ENCODE data around the gene CCDC6. TPM values are rescaled to one million over a fixed set of nuclear protein-coding genes. Genes with fewer than 3 reads are reported as not detected.

Gene CCDC6
- total and polyA plus RNA-seq, 9 of the 15 experiments (the other 6 are each of a cell fraction or from before 2014, with no cell fraction given), result 10.4 to 41.0 (median 20.9) TPM

DNA sequence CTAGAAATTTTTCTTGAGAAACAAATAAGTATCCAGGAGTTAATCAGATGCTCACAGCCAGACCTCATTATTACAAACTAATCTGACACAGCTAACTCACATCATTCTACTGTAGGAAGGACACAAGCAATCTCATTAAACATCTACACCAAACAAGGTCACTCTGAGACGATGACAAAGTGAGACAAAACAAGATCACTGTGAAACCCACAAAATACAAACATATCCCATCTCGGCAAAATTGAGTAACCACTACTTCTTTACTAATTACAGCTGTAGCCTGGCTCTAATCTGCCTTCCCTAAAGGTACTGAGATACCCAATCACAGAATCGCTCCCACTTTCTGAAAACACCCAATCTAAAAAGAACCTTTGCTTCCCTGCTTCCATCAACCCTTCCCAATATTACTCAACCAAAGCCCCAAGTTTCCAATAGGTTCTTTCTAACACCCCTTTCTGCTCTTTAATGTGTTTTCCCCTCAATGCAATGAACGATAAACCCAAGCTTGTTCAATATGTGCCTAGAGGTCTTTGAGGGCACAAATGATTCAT is 26.9 kb downstream of the CCDC6 start:
- no peak for FAIRE-seq
- Histone ChIP-seq H2AFZ (ENCODE audit: low read depth, low read length) (no peak overlapping the region), H3K4me1 (replicated peaks in 1 of 2; ENCODE audit: control insufficient read depth in 2 of 2, insufficient read depth in 2 of 2, low read length in 2 of 2) (peaks cover 12 to 50% of the 10 kb centered on the region in 2 experiments), H3K9ac (ENCODE audit: insufficient read depth in 1 of 2, low read depth in 2 of 2, low read length in 2 of 2) (no peak overlapping the region), H3K36me3 (ENCODE audit: control insufficient read depth, insufficient read depth, low read length) (no peaks in the 10 kb centered on the region; the same call in 2 of the 3 replicates), H3K9me1 (ENCODE audit: control insufficient read depth, insufficient read depth, low read length) (peaks cover 3% of the 10 kb centered on the region), H3K4me3 (no peak overlapping the region), H3K4me2 (ENCODE audit: insufficient read depth, low read length) (no peak overlapping the region), H3K27me3 (ENCODE audit: control insufficient read depth in 2 of 2, insufficient read depth in 2 of 2, low read length in 2 of 2) (no peaks in the 10 kb centered on the region), H3K9me3 (replicated peaks; ENCODE audit: control insufficient read depth, insufficient read depth, low read depth, low read length) (no peaks in the 10 kb centered on the region), H3K79me2 (ENCODE audit: control insufficient read depth, insufficient read depth, low read length) (peaks cover 90% of the 10 kb centered on the region), H3K27ac (ENCODE audit: extremely low read depth, low read depth, low read length) (no peak overlapping the region; the same call in 2 of the 3 replicates), H4K20me1 (replicated peaks; ENCODE audit: control insufficient read depth, insufficient read depth, low read length) (0 out of 2 replicates have a peak, but pooled peaks cover 4% of the 10 kb centered on the region)
- in situ Hi-C loops (cut with MboI) (no loop called here), intact Hi-C loops (cut with micrococcal nuclease) (no loop called here)
- POLR2A ChIA-PET, result interaction anchor here (1.0 kb wide), 1 partner anchor 93 kb away, joined by 4 read pairs; no protein-coding TSS in a partner anchor
- no TSS peak for BruUV-seq (replicated peaks)
- CTCF ChIA-PET (ENCODE audit: low intra/inter-chr PET ratio), result no interaction called here
- 0 out of 2 replicates have a peak, but pooled peaks have one; percentile 15 for TF ChIP-seq C11orf30 (IDR thresholded peaks at IDR 0.05; ENCODE audit: low read depth)
- TF ChIP-seq E4F1 (CRISPR knock-in tag; IDR thresholded peaks at IDR 0.05; ENCODE audit: borderline replicate concordance), result no peak
- TF ChIP-seq, protein P1, sequence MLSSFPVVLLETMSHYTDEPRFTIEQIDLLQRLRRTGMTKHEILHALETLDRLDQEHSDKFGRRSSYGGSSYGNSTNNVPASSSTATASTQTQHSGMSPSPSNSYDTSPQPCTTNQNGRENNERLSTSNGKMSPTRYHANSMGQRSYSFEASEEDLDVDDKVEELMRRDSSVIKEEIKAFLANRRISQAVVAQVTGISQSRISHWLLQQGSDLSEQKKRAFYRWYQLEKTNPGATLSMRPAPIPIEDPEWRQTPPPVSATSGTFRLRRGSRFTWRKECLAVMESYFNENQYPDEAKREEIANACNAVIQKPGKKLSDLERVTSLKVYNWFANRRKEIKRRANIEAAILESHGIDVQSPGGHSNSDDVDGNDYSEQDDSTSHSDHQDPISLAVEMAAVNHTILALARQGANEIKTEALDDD (IDR thresholded peaks at IDR 0.05), result peak; percentile 49; the same call in 1 of the 2 replicates
- TF ChIP-seq ZNF707 (CRISPR knock-in tag; conservative IDR thresholded peaks at IDR 0.05), result no peak
- no peak for ATAC-seq
- WGBS (ENCODE audit: insufficient coverage, low coverage, missing lambda C conversion rate), result 28% methylated on average over 4 of the region's 4 CpGs
- no peak for DNase-seq (ENCODE audit: extremely low read depth in 1 of 4, low spot score in 3 of 4)
